HAP-1 (cell line): Measurements from ENCODE around the gene ZMIZ1.

ENCODE experiments used
- DNase-seq, 2 experiments: peaks; one replicate each; pipeline ENCODE4 v3.0.0-alpha.2; 2016 to 2020; ENCODE audit warnings: low spot score in 2 of 2
- H3K27me3 ChIP-seq: fragments of 250-450 bp; sonication (Bioruptor Pico); 2 replicates; pipeline ENCODE4 v1.5.1; 2020; ENCODE audit warnings: low read depth, mild to moderate bottlenecking, moderate library complexity
- H3K36me3 ChIP-seq: fragments of 250-450 bp; sonication (Bioruptor Pico); replicated peaks from 2 replicates; pipeline ENCODE4 v1.5.1; 2020; ENCODE audit warnings: mild to moderate bottlenecking
- H3K4me1 ChIP-seq: fragments of 250-450 bp; sonication (Bioruptor Pico); 2 replicates; pipeline ENCODE4 v1.5.1; 2020; ENCODE audit warnings: mild to moderate bottlenecking
- H3K4me3 ChIP-seq: fragments of 250-450 bp; sonication (Bioruptor Pico); 2 replicates; pipeline ENCODE4 v1.5.1; 2020; ENCODE audit warnings: mild to moderate bottlenecking, moderate library complexity
- H3K9me3 ChIP-seq: fragments of 250-450 bp; sonication (Bioruptor Pico); 2 replicates; pipeline ENCODE4 v1.5.1; 2020; ENCODE audit warnings: mild to moderate bottlenecking, moderate library complexity
- in situ Hi-C: fragments of 300-500 bp; cut with MboI; formaldehyde crosslinking; loops from 3 replicates; pipeline ENCODE4 v1.14.3; 2020; ENCODE audit warnings: low sequenced_read_pairs, inconsistent platforms, mixed read lengths

ZMIZ1 gene

GRCh38 chr10:79304479-79305087, 235.8 kb downstream of the ZMIZ1 start:
- in situ Hi-C loops = no loop called here
- Histone ChIP-seq H3K27me3 (no peaks in the 10 kb centered on the region), H3K4me3 (no peak overlapping the region), H3K9me3 (no peaks in the 10 kb centered on the region), H3K36me3 (peaks cover 10% of the 10 kb centered on the region), H3K4me1 (no peaks in the 10 kb centered on the region)
- DNase-seq = no peak

- Histone ChIP-seq H3K36me3 (peaks cover 10% of the 10 kb centered on the region), H3K4me1 (no peaks in the 10 kb centered on the region), H3K9me3 (no peaks in the 10 kb centered on the region), H3K27me3 (no peaks in the 10 kb centered on the region), H3K4me3 (no peak overlapping the region)
- no peak for DNase-seq
- in situ Hi-C loops = no loop called here
Observed at GRCh38 chr10:79305515-79305914, 236.7 kb downstream of the ZMIZ1 start.

GRCh38 chr10:79305988-79306387, 237.2 kb downstream of the ZMIZ1 start:
- H3K27me3 ChIP-seq = no peaks in the 10 kb centered on the region
- in situ Hi-C loops = no loop called here
- no peak for DNase-seq
- H3K4me3 ChIP-seq = no peak overlapping the region
- H3K4me1 ChIP-seq = no peaks in the 10 kb centered on the region
- H3K36me3 ChIP-seq = peaks cover 10% of the 10 kb centered on the region
- no peaks in the 10 kb centered on the region for H3K9me3 ChIP-seq

- Histone ChIP-seq H3K4me1 (no peaks in the 10 kb centered on the region), H3K36me3 (peaks cover 10% of the 10 kb centered on the region), H3K9me3 (no peaks in the 10 kb centered on the region), H3K27me3 (no peaks in the 10 kb centered on the region), H3K4me3 (no peak overlapping the region)
- in situ Hi-C loops = no loop called here
- DNase-seq = no peak
Observed at GRCh38 chr10:79306644-79307220, 238.0 kb downstream of the ZMIZ1 start.

- DNase-seq = no peak
- H3K4me3 ChIP-seq = no peak overlapping the region
- peaks cover 7% of the 10 kb centered on the region for H3K36me3 ChIP-seq
- H3K9me3 ChIP-seq = no peaks in the 10 kb centered on the region
- in situ Hi-C loops = no loop called here
- no peaks in the 10 kb centered on the region for H3K4me1 ChIP-seq
- no peaks in the 10 kb centered on the region for H3K27me3 ChIP-seq
Observed at GRCh38 chr10:79308016-79308415, 239.2 kb downstream of the ZMIZ1 start.

GRCh38 chr10:79308969-79309665, 240.4 kb downstream of the ZMIZ1 start:
- H3K27me3 ChIP-seq = no peaks in the 10 kb centered on the region
- in situ Hi-C loops = no loop called here
- H3K4me3 ChIP-seq = no peak overlapping the region
- no peaks in the 10 kb centered on the region for H3K4me1 ChIP-seq
- H3K9me3 ChIP-seq = no peaks in the 10 kb centered on the region
- peaks cover 5% of the 10 kb centered on the region for H3K36me3 ChIP-seq
- DNase-seq = no peak

- in situ Hi-C loops = no loop called here
- no peak for DNase-seq
- Histone ChIP-seq H3K27me3 (no peaks in the 10 kb centered on the region), H3K9me3 (no peaks in the 10 kb centered on the region), H3K4me1 (no peaks in the 10 kb centered on the region), H3K4me3 (no peak overlapping the region), H3K36me3 (peaks cover 3% of the 10 kb centered on the region)
Observed at GRCh38 chr10:79310200-79310865, 241.6 kb downstream of the ZMIZ1 start.

GRCh38 chr10:79310911-79311573, 242.3 kb downstream of the ZMIZ1 start:
- no peak for DNase-seq
- in situ Hi-C loops = no loop called here

GRCh38 chr10:79311581-79312407, 243.0 kb downstream of the ZMIZ1 start:
- Histone ChIP-seq H3K27me3 (no peaks in the 10 kb centered on the region), H3K36me3 (no peaks in the 10 kb centered on the region), H3K4me1 (no peaks in the 10 kb centered on the region), H3K4me3 (no peak overlapping the region), H3K9me3 (no peaks in the 10 kb centered on the region)
- no peak for DNase-seq
- in situ Hi-C loops = no loop called here

More at GRCh38 chr10:79310911-79311573, 242.3 kb downstream of the ZMIZ1 start:
- Histone ChIP-seq H3K4me1 (no peaks in the 10 kb centered on the region), H3K27me3 (no peaks in the 10 kb centered on the region), H3K9me3 (no peaks in the 10 kb centered on the region), H3K4me3 (no peak overlapping the region), H3K36me3 (peaks cover 2% of the 10 kb centered on the region)

- H3K9me3 ChIP-seq = no peaks in the 10 kb centered on the region
- peaks cover 4% of the 10 kb centered on the region for H3K4me1 ChIP-seq
- no peaks in the 10 kb centered on the region for H3K27me3 ChIP-seq
- no peak overlapping the region for H3K4me3 ChIP-seq
- in situ Hi-C loops = no loop called here
- no peaks in the 10 kb centered on the region for H3K36me3 ChIP-seq
- DNase-seq = no peak
Observed at GRCh38 chr10:79312601-79313187, 243.9 kb downstream of the ZMIZ1 start.

- in situ Hi-C loops = no loop called here
- no peaks in the 10 kb centered on the region for H3K27me3 ChIP-seq
- DNase-seq = no peak
- peaks cover 7% of the 10 kb centered on the region for H3K4me1 ChIP-seq
- no peaks in the 10 kb centered on the region for H3K9me3 ChIP-seq
- no peaks in the 10 kb centered on the region for H3K36me3 ChIP-seq
- no peak overlapping the region for H3K4me3 ChIP-seq
Observed at GRCh38 chr10:79313320-79313719, 244.6 kb downstream of the ZMIZ1 start.

- H3K4me3 ChIP-seq = no peak overlapping the region
- peaks cover 7% of the 10 kb centered on the region for H3K4me1 ChIP-seq
- no peaks in the 10 kb centered on the region for H3K27me3 ChIP-seq
- no peak for DNase-seq
- no peaks in the 10 kb centered on the region for H3K9me3 ChIP-seq
- no peaks in the 10 kb centered on the region for H3K36me3 ChIP-seq
- in situ Hi-C loops = no loop called here
Observed at GRCh38 chr10:79313911-79314439, 245.2 kb downstream of the ZMIZ1 start.
